Measurements from ENCODE around the gene SEC16B.

GRCh38 chr1:177927021-177927596 lies 42.7 kb downstream of the SEC16B start:
- TF ChIP-seq GATA2 (IDR thresholded peaks at IDR 0.05; ENCODE audit: low read depth, low read length) (no peak), GATA3 (IDR thresholded peaks at IDR 0.05; ENCODE audit: low read depth, low read length) (no peak)
